ENCODE data around the gene ALOX5. TPM values are rescaled to one million over a fixed set of nuclear protein-coding genes. Genes with fewer than 3 reads are reported as not detected.

ALOX5 gene
- total RNA-seq, 1 experiment from 2014 or later = 0.11 TPM

GRCh38 chr10:45441239-45442190 lies 67.5 kb downstream of the ALOX5 start:
- CTCF ChIA-PET = interaction anchor here (0.7 kb wide), 1 partner anchor 133 kb away, joined by 3 read pairs; no protein-coding TSS in a partner anchor
- no peaks in the 10 kb centered on the region for H3K9me3 ChIP-seq (ENCODE audit: low read length)
- DNase-seq (no peak), ATAC-seq (no peak)
- H3K4me1 ChIP-seq (ENCODE audit: insufficient read depth, low read length) = no peaks in the 10 kb centered on the region
- no TSS peak for BruUV-seq (replicated peaks)
- no peak overlapping the region for H3K4me2 ChIP-seq (ENCODE audit: low read length)
- H3K9me2 ChIP-seq (replicated peaks; ENCODE audit: low read length) = no peaks in the 10 kb centered on the region
- no peak overlapping the region for H3K27ac ChIP-seq (ENCODE audit: low read length)
- no peaks in the 10 kb centered on the region for H4K20me1 ChIP-seq (ENCODE audit: low read length)
- no peaks in the 10 kb centered on the region for H3F3A ChIP-seq (ENCODE audit: low read length, unreplicated experiment)
- H3K9ac ChIP-seq (ENCODE audit: low read length) = no peak overlapping the region
- H3K36me3 ChIP-seq (ENCODE audit: low read depth, low read length) = no peaks in the 10 kb centered on the region
- no peaks in the 10 kb centered on the region for H3K27me3 ChIP-seq (ENCODE audit: low read length)
- POLR2A ChIA-PET (ENCODE audit: unreplicated experiment) = no interaction called here
- TF ChIP-seq EZH2 (IDR thresholded peaks at IDR 0.05; ENCODE audit: low read length, unreplicated experiment) (no peak), EZH2phosphoT487 (IDR thresholded peaks at IDR 0.05; ENCODE audit: borderline replicate concordance, low read length) (no peak)
- TF ChIP-seq, protein P1, sequence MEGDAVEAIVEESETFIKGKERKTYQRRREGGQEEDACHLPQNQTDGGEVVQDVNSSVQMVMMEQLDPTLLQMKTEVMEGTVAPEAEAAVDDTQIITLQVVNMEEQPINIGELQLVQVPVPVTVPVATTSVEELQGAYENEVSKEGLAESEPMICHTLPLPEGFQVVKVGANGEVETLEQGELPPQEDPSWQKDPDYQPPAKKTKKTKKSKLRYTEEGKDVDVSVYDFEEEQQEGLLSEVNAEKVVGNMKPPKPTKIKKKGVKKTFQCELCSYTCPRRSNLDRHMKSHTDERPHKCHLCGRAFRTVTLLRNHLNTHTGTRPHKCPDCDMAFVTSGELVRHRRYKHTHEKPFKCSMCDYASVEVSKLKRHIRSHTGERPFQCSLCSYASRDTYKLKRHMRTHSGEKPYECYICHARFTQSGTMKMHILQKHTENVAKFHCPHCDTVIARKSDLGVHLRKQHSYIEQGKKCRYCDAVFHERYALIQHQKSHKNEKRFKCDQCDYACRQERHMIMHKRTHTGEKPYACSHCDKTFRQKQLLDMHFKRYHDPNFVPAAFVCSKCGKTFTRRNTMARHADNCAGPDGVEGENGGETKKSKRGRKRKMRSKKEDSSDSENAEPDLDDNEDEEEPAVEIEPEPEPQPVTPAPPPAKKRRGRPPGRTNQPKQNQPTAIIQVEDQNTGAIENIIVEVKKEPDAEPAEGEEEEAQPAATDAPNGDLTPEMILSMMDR (conservative IDR thresholded peaks at IDR 0.05; ENCODE audit: low read depth, low read length) = no peak
- H3K4me3 ChIP-seq (ENCODE audit: low read length) = no peak overlapping the region
- H3K79me2 ChIP-seq (ENCODE audit: low read length) = no peaks in the 10 kb centered on the region
- intact Hi-C loops (cut with micrococcal nuclease) = no loop called here
- H2AFZ ChIP-seq (ENCODE audit: low read length) = no peak overlapping the region

- ATAC-seq (no peak), DNase-seq (no peak)
- intact Hi-C loops (cut with micrococcal nuclease) = no loop called here
- Histone ChIP-seq H3K4me1 (ENCODE audit: insufficient read depth, low read length) (no peaks in the 10 kb centered on the region), H3F3A (ENCODE audit: low read length, unreplicated experiment) (no peaks in the 10 kb centered on the region), H3K79me2 (ENCODE audit: low read length) (no peaks in the 10 kb centered on the region), H3K27ac (ENCODE audit: low read length) (no peak overlapping the region), H3K36me3 (ENCODE audit: low read depth, low read length) (no peaks in the 10 kb centered on the region), H3K9ac (ENCODE audit: low read length) (no peak overlapping the region), H3K27me3 (ENCODE audit: low read length) (no peaks in the 10 kb centered on the region), H4K20me1 (ENCODE audit: low read length) (no peaks in the 10 kb centered on the region), H2AFZ (ENCODE audit: low read length) (no peak overlapping the region), H3K4me3 (ENCODE audit: low read length) (no peak overlapping the region), H3K4me2 (ENCODE audit: low read length) (no peak overlapping the region), H3K9me2 (replicated peaks; ENCODE audit: low read length) (no peaks in the 10 kb centered on the region), H3K9me3 (ENCODE audit: low read length) (no peaks in the 10 kb centered on the region)
- TF ChIP-seq EZH2phosphoT487 (IDR thresholded peaks at IDR 0.05; ENCODE audit: borderline replicate concordance, low read length) (no peak), EZH2 (IDR thresholded peaks at IDR 0.05; ENCODE audit: low read length, unreplicated experiment) (no peak)
- TF ChIP-seq, protein P1 (conservative IDR thresholded peaks at IDR 0.05; ENCODE audit: low read depth, low read length) = no peak
- CTCF ChIA-PET = no interaction called here
- no TSS peak for BruUV-seq (replicated peaks)
- POLR2A ChIA-PET (ENCODE audit: unreplicated experiment) = no interaction called here
Observed at GRCh38 chr10:45442251-45442650, 68.2 kb downstream of the ALOX5 start.

DNA sequence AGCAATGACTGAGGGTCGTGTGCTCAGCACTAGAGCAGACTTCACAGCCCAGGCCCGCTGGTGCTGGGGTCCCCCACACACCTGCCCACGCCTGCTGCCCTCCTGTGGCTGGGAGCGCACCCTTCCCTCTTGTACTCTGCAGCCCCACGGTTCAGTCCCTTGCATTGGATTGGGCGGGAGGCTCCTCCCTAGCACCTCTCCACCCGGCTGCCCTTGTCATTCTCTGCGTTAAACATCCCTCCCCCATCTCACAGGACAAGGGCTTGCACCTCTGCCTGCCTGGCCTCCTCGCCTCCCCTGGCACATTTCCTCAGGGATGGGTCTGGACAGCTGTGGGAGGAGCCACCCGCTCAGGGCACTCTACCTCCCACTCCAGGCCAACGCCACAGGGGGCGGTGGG lies 68.6 kb downstream of the ALOX5 start:
- H3K27me3 ChIP-seq (ENCODE audit: low read length) = no peaks in the 10 kb centered on the region
- H4K20me1 ChIP-seq (ENCODE audit: low read length) = no peaks in the 10 kb centered on the region
- H3K9me3 ChIP-seq (ENCODE audit: low read length) = no peaks in the 10 kb centered on the region
- DNase-seq (no peak), ATAC-seq (no peak)
- CTCF ChIA-PET = no interaction called here
- H3K36me3 ChIP-seq (ENCODE audit: low read depth, low read length) = no peaks in the 10 kb centered on the region
- no peaks in the 10 kb centered on the region for H3K4me1 ChIP-seq (ENCODE audit: insufficient read depth, low read length)
- no peaks in the 10 kb centered on the region for H3K79me2 ChIP-seq (ENCODE audit: low read length)
- H3K27ac ChIP-seq (ENCODE audit: low read length) = no peak overlapping the region
- no peak overlapping the region for H3K4me3 ChIP-seq (ENCODE audit: low read length)
- no TSS peak for BruUV-seq (replicated peaks)
- intact Hi-C loops (cut with micrococcal nuclease) = no loop called here
- no peak overlapping the region for H2AFZ ChIP-seq (ENCODE audit: low read length)
- no peak overlapping the region for H3K9ac ChIP-seq (ENCODE audit: low read length)
- POLR2A ChIA-PET (ENCODE audit: unreplicated experiment) = no interaction called here
- TF ChIP-seq, protein P1 (conservative IDR thresholded peaks at IDR 0.05; ENCODE audit: low read depth, low read length) = 0 out of 2 replicates have a peak, but pooled peaks have one; percentile 25
- TF ChIP-seq EZH2 (IDR thresholded peaks at IDR 0.05; ENCODE audit: low read length, unreplicated experiment) (no peak), EZH2phosphoT487 (IDR thresholded peaks at IDR 0.05; ENCODE audit: borderline replicate concordance, low read length) (no peak)
- H3K4me2 ChIP-seq (ENCODE audit: low read length) = no peak overlapping the region
- H3F3A ChIP-seq (ENCODE audit: low read length, unreplicated experiment) = no peaks in the 10 kb centered on the region
- H3K9me2 ChIP-seq (replicated peaks; ENCODE audit: low read length) = no peaks in the 10 kb centered on the region
